ENCODE data around the gene PGM5.

DNA sequence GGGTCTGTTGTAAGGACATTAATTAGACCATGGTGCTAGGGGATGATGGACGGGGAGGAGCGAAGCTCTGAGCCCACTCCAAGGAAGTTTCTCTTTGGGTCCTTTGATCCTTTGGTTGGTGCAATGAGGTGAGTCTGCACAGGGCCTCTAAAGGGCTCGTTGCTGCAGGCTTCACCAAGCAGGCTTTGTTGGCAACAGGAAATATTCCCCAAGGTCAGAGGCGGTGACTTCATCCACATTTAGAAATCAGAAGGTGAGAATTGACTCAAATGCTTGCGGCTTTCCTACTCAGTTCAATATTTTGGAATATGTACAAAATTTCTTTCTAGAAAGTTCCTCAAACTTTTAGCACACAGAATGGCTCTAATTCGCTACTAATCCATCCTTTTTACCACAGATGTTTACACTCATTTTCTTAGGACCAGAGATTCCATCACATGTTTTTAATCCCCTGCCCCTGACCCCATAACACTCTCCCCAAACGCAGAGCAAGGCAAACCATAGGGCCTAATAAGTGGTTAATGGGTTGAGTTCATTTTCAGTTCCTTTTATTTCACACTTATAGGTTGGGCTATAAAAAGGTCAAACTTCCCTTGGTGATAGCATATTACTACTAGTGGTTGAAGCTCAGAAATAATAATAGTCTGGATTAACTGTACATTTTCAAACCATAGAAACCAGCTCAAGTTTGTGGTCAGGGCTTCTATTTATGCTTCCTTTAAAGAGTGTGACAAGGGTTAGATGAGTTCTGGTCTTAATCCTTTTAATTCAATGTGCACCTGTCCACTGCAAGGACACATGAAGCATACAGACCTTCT, 221.6 kb downstream of the PGM5 start:
- TF ChIP-seq SMC3 (IDR thresholded peaks at IDR 0.05; ENCODE audit: low read depth, low read length) (no peak), FOS (IDR thresholded peaks at IDR 0.05; ENCODE audit: low read depth, low read length) (no peak), RFX5 (IDR thresholded peaks at IDR 0.05; ENCODE audit: low read depth, low read length) (no peak), RAD21 (IDR thresholded peaks at IDR 0.05; ENCODE audit: low read length) (no peak), POLR2A (IDR thresholded peaks at IDR 0.05; ENCODE audit: low read depth, low read length) (no peak), USF2 (IDR thresholded peaks at IDR 0.05; ENCODE audit: low read depth, low read length) (no peak), CHD1 (IDR thresholded peaks at IDR 0.05; ENCODE audit: low read depth, low read length) (no peak), MAFK (IDR thresholded peaks at IDR 0.05; ENCODE audit: low read depth, low read length) (no peak), CEBPB (IDR thresholded peaks at IDR 0.05; ENCODE audit: low read depth, low read length) (no peak), BHLHE40 (IDR thresholded peaks at IDR 0.05; ENCODE audit: low read depth, low read length) (no peak), NFE2L2 (IDR thresholded peaks at IDR 0.05; ENCODE audit: low read depth, low read length) (no peak)
- TF ChIP-seq, protein P1, sequence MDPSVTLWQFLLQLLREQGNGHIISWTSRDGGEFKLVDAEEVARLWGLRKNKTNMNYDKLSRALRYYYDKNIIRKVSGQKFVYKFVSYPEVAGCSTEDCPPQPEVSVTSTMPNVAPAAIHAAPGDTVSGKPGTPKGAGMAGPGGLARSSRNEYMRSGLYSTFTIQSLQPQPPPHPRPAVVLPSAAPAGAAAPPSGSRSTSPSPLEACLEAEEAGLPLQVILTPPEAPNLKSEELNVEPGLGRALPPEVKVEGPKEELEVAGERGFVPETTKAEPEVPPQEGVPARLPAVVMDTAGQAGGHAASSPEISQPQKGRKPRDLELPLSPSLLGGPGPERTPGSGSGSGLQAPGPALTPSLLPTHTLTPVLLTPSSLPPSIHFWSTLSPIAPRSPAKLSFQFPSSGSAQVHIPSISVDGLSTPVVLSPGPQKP (IDR thresholded peaks at IDR 0.05; ENCODE audit: borderline replicate concordance, low read depth, low read length), result no peak
- TF ChIP-seq, protein P2, sequence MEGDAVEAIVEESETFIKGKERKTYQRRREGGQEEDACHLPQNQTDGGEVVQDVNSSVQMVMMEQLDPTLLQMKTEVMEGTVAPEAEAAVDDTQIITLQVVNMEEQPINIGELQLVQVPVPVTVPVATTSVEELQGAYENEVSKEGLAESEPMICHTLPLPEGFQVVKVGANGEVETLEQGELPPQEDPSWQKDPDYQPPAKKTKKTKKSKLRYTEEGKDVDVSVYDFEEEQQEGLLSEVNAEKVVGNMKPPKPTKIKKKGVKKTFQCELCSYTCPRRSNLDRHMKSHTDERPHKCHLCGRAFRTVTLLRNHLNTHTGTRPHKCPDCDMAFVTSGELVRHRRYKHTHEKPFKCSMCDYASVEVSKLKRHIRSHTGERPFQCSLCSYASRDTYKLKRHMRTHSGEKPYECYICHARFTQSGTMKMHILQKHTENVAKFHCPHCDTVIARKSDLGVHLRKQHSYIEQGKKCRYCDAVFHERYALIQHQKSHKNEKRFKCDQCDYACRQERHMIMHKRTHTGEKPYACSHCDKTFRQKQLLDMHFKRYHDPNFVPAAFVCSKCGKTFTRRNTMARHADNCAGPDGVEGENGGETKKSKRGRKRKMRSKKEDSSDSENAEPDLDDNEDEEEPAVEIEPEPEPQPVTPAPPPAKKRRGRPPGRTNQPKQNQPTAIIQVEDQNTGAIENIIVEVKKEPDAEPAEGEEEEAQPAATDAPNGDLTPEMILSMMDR (conservative IDR thresholded peaks at IDR 0.05; ENCODE audit: low read depth, low read length), result no peak
